ENCODE results near the gene SH3TC1.

- TF ChIP-seq CTCF (IDR thresholded peaks at IDR 0.05): no peak
- no peak for TF ChIP-seq POLR2A (IDR thresholded peaks at IDR 0.05)
Measured at GRCh38 chr4:8171266-8171665, 27.8 kb upstream of the SH3TC1 start.
